Measurements from ENCODE around the gene ESCO1. TPM values are rescaled to one million over a fixed set of nuclear protein-coding genes. Genes with fewer than 3 reads are reported as not detected.

ESCO1 gene
- polyA plus RNA-seq, 1 donor (not counting 4 experiments of a cell fraction or from before 2014, with no cell fraction given) = 12.1 TPM

- Histone ChIP-seq H3K9me1 (ENCODE audit: control insufficient read depth, extremely low read depth, insufficient read depth, low read length) (no peaks in the 10 kb centered on the region), H2AFZ (ENCODE audit: control insufficient read depth, low read length) (no peak overlapping the region), H3K4me2 (ENCODE audit: control insufficient read depth, extremely low read depth, insufficient read depth, low read depth, low read length) (no peak overlapping the region), H3K4me1 (ENCODE audit: control insufficient read depth, extremely low read depth, insufficient read depth, low read length) (no peaks in the 10 kb centered on the region), H3K9ac (ENCODE audit: control insufficient read depth, extremely low read depth, insufficient read depth, low read length) (no peak overlapping the region), H3K79me2 (ENCODE audit: control insufficient read depth, insufficient read depth, low read length) (no peaks in the 10 kb centered on the region), H4K20me1 (ENCODE audit: control insufficient read depth, extremely low read depth, insufficient read depth, low read length) (no peaks in the 10 kb centered on the region), H3K36me3 (ENCODE audit: control insufficient read depth in 2 of 2, extremely low read depth in 1 of 2, insufficient read depth in 2 of 2, low read length in 2 of 2) (no peaks in the 10 kb centered on the region), H3K27ac (ENCODE audit: control insufficient read depth, insufficient read depth, low read length) (no peak overlapping the region), H3K4me3 (ENCODE audit: control insufficient read depth in 2 of 3, extremely low read depth in 1 of 3, insufficient read depth in 2 of 3, low read depth in 1 of 3, low read length in 3 of 3) (no peak overlapping the region), H3K27me3 (ENCODE audit: control insufficient read depth, extremely low read depth, insufficient read depth, low read length) (no peaks in the 10 kb centered on the region), H3K9me3 (ENCODE audit: control insufficient read depth, low read depth, low read length) (no peaks in the 10 kb centered on the region)
- FAIRE-seq (peak; percentile 86), DNase-seq (ENCODE audit: low read depth, low spot score) (peak; percentile 15)
- peak; percentile 70 to 88 (median 83) for TF ChIP-seq CTCF (optimal IDR thresholded peaks at IDR 0.05 in 1 of 3, IDR thresholded peaks at IDR 0.05 in 1 of 3, conservative IDR thresholded peaks at IDR 0.05 in 1 of 3; ENCODE audit: extremely low read depth in 1 of 3, insufficient read depth in 2 of 3, low read length in 3 of 3)
- TF ChIP-seq EZH2 (IDR thresholded peaks at IDR 0.05; ENCODE audit: low read length) = no peak
- dilution Hi-C loops (cut with MboI; ENCODE audit: extremely low pct_ligation_motif_present, low sequenced_read_pairs) = no loop called here
Measured at GRCh38 chr18:21489119-21489750, 111.3 kb downstream of the ESCO1 start.

- Histone ChIP-seq H3K9ac (ENCODE audit: control insufficient read depth, extremely low read depth, insufficient read depth, low read length) (no peak overlapping the region), H3K9me3 (ENCODE audit: control insufficient read depth, low read depth, low read length) (no peaks in the 10 kb centered on the region), H3K27ac (ENCODE audit: control insufficient read depth, insufficient read depth, low read length) (no peak overlapping the region), H3K4me3 (ENCODE audit: control insufficient read depth in 2 of 3, extremely low read depth in 1 of 3, insufficient read depth in 2 of 3, low read depth in 1 of 3, low read length in 3 of 3) (no peak overlapping the region), H2AFZ (ENCODE audit: control insufficient read depth, low read length) (no peak overlapping the region), H3K79me2 (ENCODE audit: control insufficient read depth, insufficient read depth, low read length) (no peaks in the 10 kb centered on the region), H3K36me3 (ENCODE audit: control insufficient read depth in 2 of 2, extremely low read depth in 1 of 2, insufficient read depth in 2 of 2, low read length in 2 of 2) (no peaks in the 10 kb centered on the region), H3K9me1 (ENCODE audit: control insufficient read depth, extremely low read depth, insufficient read depth, low read length) (no peaks in the 10 kb centered on the region), H3K4me2 (ENCODE audit: control insufficient read depth, extremely low read depth, insufficient read depth, low read depth, low read length) (no peak overlapping the region), H3K4me1 (ENCODE audit: control insufficient read depth, extremely low read depth, insufficient read depth, low read length) (no peaks in the 10 kb centered on the region), H3K27me3 (ENCODE audit: control insufficient read depth, extremely low read depth, insufficient read depth, low read length) (no peaks in the 10 kb centered on the region), H4K20me1 (ENCODE audit: control insufficient read depth, extremely low read depth, insufficient read depth, low read length) (no peaks in the 10 kb centered on the region)
- no peak for DNase-seq (ENCODE audit: low read depth, low spot score)
- TF ChIP-seq EZH2 (IDR thresholded peaks at IDR 0.05; ENCODE audit: low read length) = no peak
- TF ChIP-seq CTCF (optimal IDR thresholded peaks at IDR 0.05 in 1 of 3, IDR thresholded peaks at IDR 0.05 in 1 of 3, conservative IDR thresholded peaks at IDR 0.05 in 1 of 3; ENCODE audit: extremely low read depth in 1 of 3, insufficient read depth in 2 of 3, low read length in 3 of 3) = no peak
- dilution Hi-C loops (cut with MboI; ENCODE audit: extremely low pct_ligation_motif_present, low sequenced_read_pairs) = no loop called here
- no peak for FAIRE-seq
Measured at GRCh38 chr18:21486905-21487437, 113.5 kb downstream of the ESCO1 start.
